ENCODE results near the gene PIK3C2B. TPM values are rescaled to one million over a fixed set of nuclear protein-coding genes. Genes with fewer than 3 reads are reported as not detected.

PIK3C2B gene
- total and polyA plus RNA-seq, 9 donors: 5.6 to 26.0 (median 11.0) TPM

DNA sequence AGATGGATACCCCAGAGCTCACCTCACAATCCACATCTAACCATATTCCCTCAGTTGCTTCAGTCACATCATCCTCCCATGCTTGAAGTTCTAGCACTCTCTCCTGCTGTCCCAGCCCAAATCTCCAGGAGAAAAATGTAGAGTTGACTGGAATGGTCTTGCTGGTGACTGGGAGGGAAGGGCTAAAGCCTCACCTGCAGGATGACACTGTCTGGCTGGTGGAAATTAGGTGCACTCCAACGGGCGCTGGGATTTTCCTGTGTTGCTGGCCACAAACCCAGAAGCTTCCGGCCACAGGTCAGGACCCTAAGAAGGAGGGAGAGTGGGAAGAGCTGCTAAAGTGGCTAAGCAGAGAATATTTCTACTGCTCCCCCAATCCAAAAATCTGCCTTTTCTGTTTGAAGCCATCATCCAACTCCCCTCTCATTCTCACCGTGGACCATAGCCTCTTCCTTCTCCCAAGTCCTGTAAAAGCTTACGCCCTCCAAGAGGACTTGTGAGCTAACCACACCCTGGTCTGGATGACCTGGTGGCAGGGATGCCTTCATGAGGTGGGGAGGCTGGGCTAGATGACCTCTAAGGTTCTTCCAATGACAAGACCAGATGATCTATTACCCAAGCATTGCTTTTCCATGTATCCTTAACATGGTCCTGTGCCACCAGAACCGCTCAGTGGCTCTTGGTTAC is 45.5 kb downstream of the PIK3C2B start:
- 79 to 81% (median 79%) methylated on average over 6 of the region's 6 CpGs for WGBS, 3 donors
- Histone ChIP-seq H3K4me3 (no peak overlapping the region), H3K4me1 (ENCODE audit: insufficient read depth) (no peaks in the 10 kb centered on the region), H3K9me3 (no peaks in the 10 kb centered on the region), H3K27me3 (no peaks in the 10 kb centered on the region), H3K36me3 (no peaks in the 10 kb centered on the region), H3K27ac (no peak overlapping the region)
- intact Hi-C loops (cut with DNase I): loop anchor here in 3 of 4 donors (5.0 to 10.0 kb wide), 3 partner anchors 48 to 356 kb away; no protein-coding TSS in a partner anchor
- TF ChIP-seq, protein P1, sequence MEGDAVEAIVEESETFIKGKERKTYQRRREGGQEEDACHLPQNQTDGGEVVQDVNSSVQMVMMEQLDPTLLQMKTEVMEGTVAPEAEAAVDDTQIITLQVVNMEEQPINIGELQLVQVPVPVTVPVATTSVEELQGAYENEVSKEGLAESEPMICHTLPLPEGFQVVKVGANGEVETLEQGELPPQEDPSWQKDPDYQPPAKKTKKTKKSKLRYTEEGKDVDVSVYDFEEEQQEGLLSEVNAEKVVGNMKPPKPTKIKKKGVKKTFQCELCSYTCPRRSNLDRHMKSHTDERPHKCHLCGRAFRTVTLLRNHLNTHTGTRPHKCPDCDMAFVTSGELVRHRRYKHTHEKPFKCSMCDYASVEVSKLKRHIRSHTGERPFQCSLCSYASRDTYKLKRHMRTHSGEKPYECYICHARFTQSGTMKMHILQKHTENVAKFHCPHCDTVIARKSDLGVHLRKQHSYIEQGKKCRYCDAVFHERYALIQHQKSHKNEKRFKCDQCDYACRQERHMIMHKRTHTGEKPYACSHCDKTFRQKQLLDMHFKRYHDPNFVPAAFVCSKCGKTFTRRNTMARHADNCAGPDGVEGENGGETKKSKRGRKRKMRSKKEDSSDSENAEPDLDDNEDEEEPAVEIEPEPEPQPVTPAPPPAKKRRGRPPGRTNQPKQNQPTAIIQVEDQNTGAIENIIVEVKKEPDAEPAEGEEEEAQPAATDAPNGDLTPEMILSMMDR (IDR thresholded peaks at IDR 0.05): no peak
- TF ChIP-seq POLR2A (IDR thresholded peaks at IDR 0.05) (no peak), EP300 (IDR thresholded peaks at IDR 0.05) (no peak)
- DNase-seq: peak in 1 of 5 donors; percentile 7

DNA sequence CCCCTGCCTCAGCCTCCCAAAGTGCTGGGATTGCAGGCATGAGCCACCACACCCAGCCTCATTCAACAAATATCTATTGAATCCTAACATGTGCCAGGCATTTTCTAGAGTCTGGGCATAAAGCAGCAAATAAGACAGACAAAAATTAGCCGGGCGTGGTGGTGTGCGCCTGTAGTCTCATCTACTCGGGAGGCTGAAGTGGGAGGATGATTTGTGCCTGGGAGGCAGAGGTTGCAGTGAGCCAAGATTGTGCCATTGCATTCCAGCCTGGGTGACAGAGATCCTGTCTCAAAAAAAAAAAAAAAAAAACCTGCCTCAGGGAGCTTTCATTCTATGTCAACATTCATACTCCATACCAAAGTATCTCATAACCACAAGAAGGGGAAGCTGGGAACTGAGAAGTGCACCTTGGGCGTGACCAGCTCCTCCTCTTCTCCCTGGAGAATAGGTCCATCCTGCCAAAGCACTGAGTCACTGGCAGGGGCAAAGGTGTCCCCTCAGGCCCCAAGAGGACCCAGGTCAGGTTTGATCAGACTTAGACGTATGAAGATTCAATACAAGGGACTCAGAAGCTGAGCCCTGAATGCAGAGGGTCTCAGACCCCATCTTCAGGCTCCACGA is 46.2 kb downstream of the PIK3C2B start:
- H3K4me3 ChIP-seq: no peak overlapping the region
- no peaks in the 10 kb centered on the region for H3K9me3 ChIP-seq
- no peaks in the 10 kb centered on the region for H3K4me1 ChIP-seq (ENCODE audit: insufficient read depth)
- H3K27ac ChIP-seq: no peak overlapping the region
- intact Hi-C loops (cut with DNase I): loop anchor here in 3 of 4 donors (5.0 to 10.0 kb wide), 3 partner anchors 49 to 356 kb away; no protein-coding TSS in a partner anchor
- DNase-seq: peak in 1 of 5 donors; percentile 9
- TF ChIP-seq, protein P1 (IDR thresholded peaks at IDR 0.05): no peak
- TF ChIP-seq EP300 (IDR thresholded peaks at IDR 0.05) (no peak), POLR2A (IDR thresholded peaks at IDR 0.05) (no peak)
- 91 to 96% (median 93%) methylated on average over 7 of the region's 7 CpGs for WGBS, 3 donors
- H3K27me3 ChIP-seq: no peaks in the 10 kb centered on the region
- no peaks in the 10 kb centered on the region for H3K36me3 ChIP-seq

DNA sequence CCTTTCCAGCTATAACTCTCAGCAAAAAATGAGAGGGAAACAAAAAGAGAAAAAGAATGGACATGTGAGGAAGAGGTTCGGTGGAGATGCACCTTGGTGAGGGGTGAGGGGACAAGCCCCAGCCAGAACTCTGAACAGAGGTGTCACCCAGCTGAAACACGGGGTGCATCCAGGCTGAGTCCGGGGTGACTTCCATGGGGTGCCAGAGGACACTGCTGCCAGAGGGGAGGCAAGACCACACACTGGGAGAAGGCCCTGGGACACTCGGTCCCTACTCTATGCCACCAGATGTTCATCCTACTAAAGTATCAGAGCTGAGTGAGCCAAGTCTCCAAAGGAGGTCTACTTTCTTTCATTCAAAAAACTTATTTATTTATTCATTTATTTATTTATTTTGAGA is 46.9 kb downstream of the PIK3C2B start:
- no peaks in the 10 kb centered on the region for H3K36me3 ChIP-seq
- H3K4me3 ChIP-seq: no peak overlapping the region
- no peaks in the 10 kb centered on the region for H3K4me1 ChIP-seq (ENCODE audit: insufficient read depth)
- no peaks in the 10 kb centered on the region for H3K27me3 ChIP-seq
- H3K9me3 ChIP-seq: no peaks in the 10 kb centered on the region
- WGBS, 3 donors: 57 to 84% (median 83%) methylated on average over 4 of the region's 4 CpGs
- no peak overlapping the region for H3K27ac ChIP-seq
- intact Hi-C loops (cut with DNase I): loop anchor here in 3 of 4 donors (5.0 to 10.0 kb wide), 3 partner anchors 50 to 357 kb away; no protein-coding TSS in a partner anchor
- peak in 1 of 5 donors; percentile 19 for DNase-seq
- TF ChIP-seq EP300 (IDR thresholded peaks at IDR 0.05): no peak
- TF ChIP-seq, protein P1 (IDR thresholded peaks at IDR 0.05): no peak
- no peak for TF ChIP-seq POLR2A (IDR thresholded peaks at IDR 0.05)

DNA sequence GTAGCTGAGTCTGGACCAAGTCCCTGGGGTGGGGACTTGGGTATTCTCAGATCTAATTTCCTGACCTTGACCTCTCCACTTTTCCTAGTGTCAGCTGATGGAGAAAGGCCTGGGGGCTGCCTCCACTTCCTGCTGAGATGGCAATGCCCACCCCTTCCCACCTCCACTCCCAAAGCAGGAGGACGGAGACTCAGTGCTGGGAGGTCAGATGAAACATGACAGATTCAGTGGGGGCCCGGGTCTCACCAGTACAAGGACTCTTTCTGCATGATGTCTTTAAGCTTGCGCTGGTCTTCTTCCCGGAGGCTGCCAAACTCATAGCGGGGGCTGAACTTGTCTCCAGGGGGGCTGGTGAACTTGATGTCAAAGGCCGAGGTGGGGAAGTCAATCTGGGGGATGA is 47.4 kb downstream of the PIK3C2B start:
- 59 to 77% (median 68%) methylated on average over 6 of the region's 6 CpGs for WGBS, 3 donors
- TF ChIP-seq, protein P1 (IDR thresholded peaks at IDR 0.05): no peak
- TF ChIP-seq EP300 (IDR thresholded peaks at IDR 0.05): no peak
- no peak for TF ChIP-seq POLR2A (IDR thresholded peaks at IDR 0.05)
- DNase-seq: no peak
- no peak overlapping the region for H3K27ac ChIP-seq
- H3K9me3 ChIP-seq: no peaks in the 10 kb centered on the region
- H3K36me3 ChIP-seq: no peaks in the 10 kb centered on the region
- intact Hi-C loops (cut with DNase I): loop anchor here in 3 of 4 donors (5.0 to 10.0 kb wide), 3 partner anchors 50 to 358 kb away; no protein-coding TSS in a partner anchor
- no peaks in the 10 kb centered on the region for H3K27me3 ChIP-seq
- H3K4me3 ChIP-seq: no peak overlapping the region
- no peaks in the 10 kb centered on the region for H3K4me1 ChIP-seq (ENCODE audit: insufficient read depth)

Data from ovary (tissue), 9 donors.